ENCODE results near the gene CISD2.
"Not testable (repeated sequence)": the region's sequence is repeated elsewhere in the genome, so short reads cannot be mapped to it uniquely, and the experiment has no call there.

CISD2 gene

GRCh38 chr4:102869569-102870197 is 891 bp downstream of the CISD2 start:
- peak; percentile 7 for ATAC-seq
- TF ChIP-seq, protein P1, sequence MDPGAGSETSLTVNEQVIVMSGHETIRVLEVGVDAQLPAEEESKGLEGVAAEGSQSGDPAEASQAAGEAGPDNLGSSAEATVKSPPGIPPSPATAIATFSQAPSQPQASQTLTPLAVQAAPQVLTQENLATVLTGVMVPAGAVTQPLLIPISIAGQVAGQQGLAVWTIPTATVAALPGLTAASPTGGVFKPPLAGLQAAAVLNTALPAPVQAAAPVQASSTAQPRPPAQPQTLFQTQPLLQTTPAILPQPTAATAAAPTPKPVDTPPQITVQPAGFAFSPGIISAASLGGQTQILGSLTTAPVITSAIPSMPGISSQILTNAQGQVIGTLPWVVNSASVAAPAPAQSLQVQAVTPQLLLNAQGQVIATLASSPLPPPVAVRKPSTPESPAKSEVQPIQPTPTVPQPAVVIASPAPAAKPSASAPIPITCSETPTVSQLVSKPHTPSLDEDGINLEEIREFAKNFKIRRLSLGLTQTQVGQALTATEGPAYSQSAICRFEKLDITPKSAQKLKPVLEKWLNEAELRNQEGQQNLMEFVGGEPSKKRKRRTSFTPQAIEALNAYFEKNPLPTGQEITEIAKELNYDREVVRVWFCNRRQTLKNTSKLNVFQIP (CRISPR knock-in tag; IDR thresholded peaks at IDR 0.05; ENCODE audit: borderline replicate concordance, low read depth) = no peak
- TF ChIP-seq, protein P2, sequence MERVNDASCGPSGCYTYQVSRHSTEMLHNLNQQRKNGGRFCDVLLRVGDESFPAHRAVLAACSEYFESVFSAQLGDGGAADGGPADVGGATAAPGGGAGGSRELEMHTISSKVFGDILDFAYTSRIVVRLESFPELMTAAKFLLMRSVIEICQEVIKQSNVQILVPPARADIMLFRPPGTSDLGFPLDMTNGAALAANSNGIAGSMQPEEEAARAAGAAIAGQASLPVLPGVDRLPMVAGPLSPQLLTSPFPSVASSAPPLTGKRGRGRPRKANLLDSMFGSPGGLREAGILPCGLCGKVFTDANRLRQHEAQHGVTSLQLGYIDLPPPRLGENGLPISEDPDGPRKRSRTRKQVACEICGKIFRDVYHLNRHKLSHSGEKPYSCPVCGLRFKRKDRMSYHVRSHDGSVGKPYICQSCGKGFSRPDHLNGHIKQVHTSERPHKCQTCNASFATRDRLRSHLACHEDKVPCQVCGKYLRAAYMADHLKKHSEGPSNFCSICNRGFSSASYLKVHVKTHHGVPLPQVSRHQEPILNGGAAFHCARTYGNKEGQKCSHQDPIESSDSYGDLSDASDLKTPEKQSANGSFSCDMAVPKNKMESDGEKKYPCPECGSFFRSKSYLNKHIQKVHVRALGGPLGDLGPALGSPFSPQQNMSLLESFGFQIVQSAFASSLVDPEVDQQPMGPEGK (CRISPR knock-in tag; IDR thresholded peaks at IDR 0.05; ENCODE audit: borderline replicate concordance) = no peak
- TF ChIP-seq CREB5 (CRISPR knock-in tag; IDR thresholded peaks at IDR 0.05; ENCODE audit: low read depth) (no peak), TOX (CRISPR knock-in tag; IDR thresholded peaks at IDR 0.05; ENCODE audit: borderline replicate concordance) (no peak), ZFP30 (CRISPR knock-in tag; IDR thresholded peaks at IDR 0.05) (no peak), ESRRG (CRISPR knock-in tag; IDR thresholded peaks at IDR 0.05) (no peak), OSR1 (CRISPR knock-in tag; IDR thresholded peaks at IDR 0.05) (no peak), PPARA (CRISPR knock-in tag; IDR thresholded peaks at IDR 0.05; ENCODE audit: borderline replicate concordance) (no peak), CSDC2 (CRISPR knock-in tag; IDR thresholded peaks at IDR 0.05) (no peak), CSRNP3 (CRISPR knock-in tag; IDR thresholded peaks at IDR 0.05) (no peak), GLIS3 (CRISPR knock-in tag; IDR thresholded peaks at IDR 0.05) (no peak), SNAI2 (CRISPR knock-in tag; IDR thresholded peaks at IDR 0.05) (no peak)

GRCh38 chr4:102871772-102872171 is 3.0 kb downstream of the CISD2 start:
- TF ChIP-seq, protein P2 (CRISPR knock-in tag; IDR thresholded peaks at IDR 0.05; ENCODE audit: borderline replicate concordance) = no peak
- TF ChIP-seq ZNF70 (CRISPR knock-in tag; IDR thresholded peaks at IDR 0.05) (no peak), ZNF8 (CRISPR knock-in tag; IDR thresholded peaks at IDR 0.05) (no peak), OSR1 (CRISPR knock-in tag; IDR thresholded peaks at IDR 0.05) (no peak), ZC3H10 (CRISPR knock-in tag; IDR thresholded peaks at IDR 0.05) (no peak), ZNF565 (CRISPR knock-in tag; conservative IDR thresholded peaks at IDR 0.05; ENCODE audit: low read depth) (no peak), ESRRG (CRISPR knock-in tag; IDR thresholded peaks at IDR 0.05) (no peak), TSHZ2 (CRISPR knock-in tag; IDR thresholded peaks at IDR 0.05) (no peak), GLIS3 (CRISPR knock-in tag; IDR thresholded peaks at IDR 0.05) (no peak), TCF4 (CRISPR knock-in tag; IDR thresholded peaks at IDR 0.05; ENCODE audit: borderline replicate concordance) (no peak), CREB5 (CRISPR knock-in tag; IDR thresholded peaks at IDR 0.05; ENCODE audit: low read depth) (no peak), ZFP3 (CRISPR knock-in tag; IDR thresholded peaks at IDR 0.05) (no peak), SNAI2 (CRISPR knock-in tag; IDR thresholded peaks at IDR 0.05) (no peak), ARNTL (CRISPR knock-in tag; IDR thresholded peaks at IDR 0.05; ENCODE audit: borderline replicate concordance, low read depth) (no peak), CSDC2 (CRISPR knock-in tag; IDR thresholded peaks at IDR 0.05) (no peak), CSRNP3 (CRISPR knock-in tag; IDR thresholded peaks at IDR 0.05) (no peak), ZFP30 (CRISPR knock-in tag; IDR thresholded peaks at IDR 0.05) (no peak), RARB (CRISPR knock-in tag; IDR thresholded peaks at IDR 0.05) (no peak), PPARA (CRISPR knock-in tag; IDR thresholded peaks at IDR 0.05; ENCODE audit: borderline replicate concordance) (no peak)
- ATAC-seq = no peak

- ATAC-seq = not testable (repeated sequence)
These were observed 8.8 kb downstream of the CISD2 start for GRCh38 chr4:102877477-102878106.

DNA sequence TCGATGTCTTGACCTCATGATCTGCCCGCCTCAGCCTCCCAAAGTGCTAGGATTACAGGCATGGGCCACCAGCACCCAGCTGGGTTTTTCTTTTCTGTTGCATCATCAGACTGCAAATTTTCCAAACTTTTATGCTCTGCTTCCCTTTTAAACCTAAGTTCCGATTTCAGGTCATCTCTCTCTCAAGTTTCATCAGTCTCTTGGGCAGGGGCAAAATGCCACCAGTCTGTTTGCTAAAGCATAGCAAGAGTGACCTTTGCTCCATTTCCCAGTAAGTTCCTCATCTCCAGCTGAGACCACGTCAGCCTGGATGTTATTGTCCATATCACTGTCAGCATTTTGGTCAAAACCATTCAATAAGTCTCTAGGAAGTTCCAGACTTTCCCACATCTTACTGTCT is 9.6 kb downstream of the CISD2 start:
- not testable (repeated sequence) for ATAC-seq

Measured in SK-N-SH treated with all-trans-retinoic acid at 6 μM for 48 hours (cell line).